Adrenal gland (tissue), 5 donors: ENCODE measurements around the gene GEMIN4.
"Not testable (repeated sequence)": the region's sequence is repeated elsewhere in the genome, so short reads cannot be mapped to it uniquely, and the experiment has no call there.

Source experiments
- POLR2A ChIP-seq, 2 donors: fragments of 450-650 bp; IDR thresholded peaks; one replicate each; pipeline ENCODE4 v1.6.1; 2017; ENCODE audit warnings: antibody characterized with exemption in 2 of 2, mild to moderate bottlenecking in 2 of 2, moderate library complexity in 1 of 2
- TF ChIP-seq, protein P1 (sequence below), 6 experiments: fragments of 450-650 bp in 4 of 6; fragments of 200-600 bp in 2 of 6; sonication (generic) in 1 of 6; IDR thresholded peaks; 1 replicate in 5 of 6; 2 replicates in 1 of 6; pipeline versions ENCODE4 v1.5.1 to v1.8.0; 2016 to 2021; ENCODE audit warnings: antibody characterized with exemption in 6 of 6, mild to moderate bottlenecking in 2 of 6, moderate library complexity in 1 of 6
- donor health status: DM: no; HTN: no; CAD: no.

GRCh38 chr17:755319-755961 lies 3.4 kb upstream of the GEMIN4 start:
- TF ChIP-seq POLR2A (IDR thresholded peaks at IDR 0.05): not testable (repeated sequence)
- TF ChIP-seq, protein P1, sequence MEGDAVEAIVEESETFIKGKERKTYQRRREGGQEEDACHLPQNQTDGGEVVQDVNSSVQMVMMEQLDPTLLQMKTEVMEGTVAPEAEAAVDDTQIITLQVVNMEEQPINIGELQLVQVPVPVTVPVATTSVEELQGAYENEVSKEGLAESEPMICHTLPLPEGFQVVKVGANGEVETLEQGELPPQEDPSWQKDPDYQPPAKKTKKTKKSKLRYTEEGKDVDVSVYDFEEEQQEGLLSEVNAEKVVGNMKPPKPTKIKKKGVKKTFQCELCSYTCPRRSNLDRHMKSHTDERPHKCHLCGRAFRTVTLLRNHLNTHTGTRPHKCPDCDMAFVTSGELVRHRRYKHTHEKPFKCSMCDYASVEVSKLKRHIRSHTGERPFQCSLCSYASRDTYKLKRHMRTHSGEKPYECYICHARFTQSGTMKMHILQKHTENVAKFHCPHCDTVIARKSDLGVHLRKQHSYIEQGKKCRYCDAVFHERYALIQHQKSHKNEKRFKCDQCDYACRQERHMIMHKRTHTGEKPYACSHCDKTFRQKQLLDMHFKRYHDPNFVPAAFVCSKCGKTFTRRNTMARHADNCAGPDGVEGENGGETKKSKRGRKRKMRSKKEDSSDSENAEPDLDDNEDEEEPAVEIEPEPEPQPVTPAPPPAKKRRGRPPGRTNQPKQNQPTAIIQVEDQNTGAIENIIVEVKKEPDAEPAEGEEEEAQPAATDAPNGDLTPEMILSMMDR (IDR thresholded peaks at IDR 0.05): not testable (repeated sequence)
